Measurements from ENCODE around the gene ALK.

ALK gene

GRCh38 chr2:29305762-29306161 is 615.6 kb downstream of the ALK start:
- no peak for FAIRE-seq

DNA sequence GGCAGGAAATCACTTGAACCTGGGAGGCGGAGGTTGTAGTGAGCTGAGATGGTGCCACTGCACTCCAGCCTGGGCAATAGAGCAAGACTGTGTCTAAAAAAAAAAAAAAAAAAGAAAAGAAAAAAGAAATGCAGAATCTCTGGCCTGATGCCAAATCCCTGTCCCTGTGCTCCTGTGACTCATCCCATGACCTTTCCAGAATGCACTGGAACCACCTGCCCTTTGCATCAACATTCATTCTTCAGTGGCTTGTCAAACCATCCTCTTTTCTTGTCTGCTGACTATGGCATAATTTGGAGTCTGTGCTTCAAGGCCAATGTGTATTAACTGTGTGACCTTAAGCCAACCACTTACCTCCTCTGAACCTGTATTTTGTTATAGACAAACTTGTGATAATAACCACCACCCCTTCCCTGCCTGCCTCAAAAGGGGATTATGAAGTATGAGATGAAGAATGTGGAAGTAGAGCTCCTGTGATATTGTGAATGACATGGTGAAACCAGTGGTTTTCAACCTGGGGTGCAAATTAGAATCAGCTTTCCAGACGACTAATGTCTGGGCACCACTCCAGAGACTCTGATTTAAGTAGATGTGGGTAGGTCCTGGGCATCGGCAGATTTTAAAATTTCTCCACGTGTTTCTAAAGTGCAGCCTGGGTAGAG is 616.9 kb downstream of the ALK start:
- no peak for FAIRE-seq

DNA sequence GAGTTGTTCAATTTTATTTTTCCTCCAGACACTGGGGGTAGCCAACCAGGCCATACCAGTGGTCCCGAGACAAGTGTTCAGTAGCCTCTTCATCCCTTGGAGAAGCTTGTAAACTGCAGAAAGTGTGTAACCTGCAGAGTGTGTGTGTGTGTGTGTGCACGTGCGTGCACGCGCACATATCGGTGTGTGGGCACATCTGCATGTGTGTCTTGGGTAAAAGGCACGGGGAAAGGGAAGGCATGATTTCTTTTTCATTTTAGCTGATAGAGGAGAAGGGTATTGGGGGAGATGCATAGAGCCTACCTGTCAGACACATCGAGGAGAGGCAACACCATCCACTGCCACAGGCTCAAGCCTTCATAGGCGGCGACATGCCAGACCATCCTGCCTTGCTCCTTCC is 624.8 kb downstream of the ALK start:
- no peak for FAIRE-seq

DNA sequence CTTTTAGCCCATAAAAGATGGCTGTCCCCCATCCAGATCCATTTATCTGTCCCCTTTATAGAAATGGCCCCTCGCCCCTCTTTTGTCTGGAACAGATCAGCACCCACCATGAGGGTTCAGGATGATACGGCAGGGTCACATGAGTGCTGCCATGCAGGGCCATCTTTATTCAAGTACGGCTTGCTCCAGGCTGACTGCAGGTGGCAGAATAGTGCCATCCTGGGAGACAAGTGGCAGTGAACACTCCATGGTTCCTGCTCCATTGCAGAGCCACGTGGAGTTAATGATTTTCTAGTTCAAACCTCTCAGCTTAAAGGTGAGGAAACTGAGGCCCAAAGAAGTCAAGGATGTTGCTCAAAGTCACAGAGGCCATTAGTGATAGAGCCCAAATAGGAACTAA is 625.5 kb downstream of the ALK start:
- no peak for FAIRE-seq

- no peak for FAIRE-seq
Observed at GRCh38 chr2:29293830-29294438, 627.5 kb downstream of the ALK start.

DNA sequence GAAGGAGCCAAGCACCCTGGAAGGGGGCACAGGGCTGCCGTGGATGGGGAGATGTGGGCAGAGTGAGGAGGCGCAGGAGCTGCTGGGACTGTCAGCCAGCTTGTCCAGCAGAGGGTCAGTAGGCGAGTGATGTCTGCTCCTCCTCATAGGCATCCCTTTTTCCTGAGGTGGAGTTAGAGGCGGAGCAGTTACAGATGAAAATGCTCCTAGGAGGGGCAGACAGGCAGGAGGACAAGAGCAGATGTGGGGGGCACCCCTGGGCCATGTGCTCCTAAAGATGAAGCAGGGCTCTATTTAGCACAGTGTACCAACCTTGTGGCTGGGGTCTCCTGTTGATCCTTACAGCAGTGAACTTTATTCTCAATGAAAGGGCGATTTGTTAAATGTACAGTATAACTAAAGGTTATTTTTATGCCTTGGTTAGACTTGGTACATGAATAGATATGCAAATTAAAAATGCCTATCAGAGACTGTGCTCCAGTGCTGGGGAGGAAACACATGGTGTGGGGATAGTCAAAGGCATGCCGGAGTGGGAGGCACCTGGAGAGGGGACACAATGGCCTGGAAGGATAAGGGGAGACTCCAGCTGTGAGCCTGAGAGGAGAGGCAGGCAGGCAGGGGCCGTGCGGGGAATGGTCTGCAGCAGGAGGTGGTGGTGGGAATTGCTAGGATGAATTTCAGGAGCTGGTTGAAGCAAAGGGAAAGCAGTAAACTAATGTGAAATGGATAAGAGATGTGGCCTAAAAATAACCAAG is 630.9 kb downstream of the ALK start:
- no peak for FAIRE-seq

- FAIRE-seq, result no peak
Observed at GRCh38 chr2:29284671-29285070, 636.7 kb downstream of the ALK start.

- FAIRE-seq, result no peak
Observed at GRCh38 chr2:29281916-29282247, 639.5 kb downstream of the ALK start.

- FAIRE-seq, result no peak
Observed at GRCh38 chr2:29281086-29281915, 640.1 kb downstream of the ALK start.

DNA sequence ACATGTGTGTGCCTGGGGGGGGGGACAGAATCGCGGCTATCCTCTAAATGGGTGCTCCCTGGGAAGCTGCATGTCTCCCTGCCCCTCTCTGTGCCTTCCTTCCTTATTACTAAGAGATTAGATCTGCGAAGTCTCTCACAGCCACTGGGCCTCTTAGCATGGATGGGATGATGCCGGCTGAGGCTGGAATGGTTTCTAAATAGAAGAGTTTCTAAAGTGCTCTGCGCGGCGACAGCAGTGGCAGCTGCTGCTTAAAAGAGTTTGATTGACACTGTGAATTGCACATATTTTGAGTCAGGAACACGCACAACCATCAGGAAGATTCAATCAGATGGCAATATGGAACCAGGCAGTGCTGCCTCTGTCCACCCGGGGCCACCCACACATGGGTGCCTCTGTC is 642.4 kb downstream of the ALK start:
- FAIRE-seq, result no peak

GRCh38 chr2:29276151-29276550 is 645.2 kb downstream of the ALK start:
- FAIRE-seq, result no peak

- FAIRE-seq, result no peak
Observed at GRCh38 chr2:29275186-29275585, 646.2 kb downstream of the ALK start.

GRCh38 chr2:29273685-29274611 is 647.4 kb downstream of the ALK start:
- FAIRE-seq, result no peak

DNA sequence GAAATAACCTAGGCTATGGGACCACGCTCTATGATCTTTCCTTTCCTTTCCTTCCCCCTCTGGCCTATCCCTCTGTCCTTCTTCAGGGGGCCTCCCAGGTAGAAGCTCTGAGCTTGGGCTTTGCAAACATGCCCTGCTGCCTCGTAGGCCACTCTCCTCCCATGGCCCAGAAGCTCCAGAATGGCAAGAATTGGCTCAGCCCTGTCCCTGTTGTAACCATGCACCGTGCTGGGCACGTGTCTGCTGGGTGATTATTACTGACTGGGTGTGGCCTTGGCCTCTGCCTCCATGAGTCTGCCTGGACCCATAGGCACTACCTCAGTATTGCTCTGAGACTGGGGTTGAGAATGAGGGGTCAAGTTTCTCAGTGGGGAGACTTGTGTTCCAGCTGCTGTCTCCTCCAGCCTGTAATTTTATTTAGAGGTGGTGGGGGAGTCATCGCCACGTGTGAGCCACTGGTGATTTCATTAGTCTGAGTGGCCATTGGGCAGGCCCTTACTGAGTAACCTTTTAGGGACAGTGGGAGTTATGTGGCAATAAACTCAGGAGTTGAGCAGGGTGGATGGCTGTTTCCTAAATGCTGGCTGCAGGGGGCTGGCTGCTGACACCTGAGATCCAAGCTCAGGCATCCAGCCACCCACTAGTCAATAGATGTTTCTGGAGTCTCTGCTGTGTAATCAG is 648.2 kb downstream of the ALK start:
- FAIRE-seq, result no peak

DNA sequence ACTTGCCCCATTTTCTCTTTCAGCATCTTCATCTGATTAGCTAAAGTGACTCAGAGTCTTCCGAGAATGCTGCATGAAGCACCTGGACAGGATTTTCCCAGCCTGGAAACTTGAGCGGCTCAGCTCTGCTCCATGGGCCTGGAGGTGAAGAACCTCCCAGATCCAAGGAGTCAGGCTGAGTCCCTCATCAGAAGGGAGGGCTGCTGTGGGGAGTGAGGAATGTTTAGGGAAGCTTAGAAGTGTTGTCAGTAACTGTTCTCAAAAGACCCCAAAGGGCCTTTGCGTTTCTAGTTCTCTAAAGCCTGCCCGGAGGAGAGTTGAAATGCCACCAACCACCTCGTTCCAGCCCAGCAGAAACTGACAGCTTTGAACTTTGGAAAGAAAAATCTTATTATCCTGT is 649.1 kb downstream of the ALK start:
- FAIRE-seq, result no peak

- no peak for FAIRE-seq
Observed at GRCh38 chr2:29270701-29271121, 650.7 kb downstream of the ALK start.

DNA sequence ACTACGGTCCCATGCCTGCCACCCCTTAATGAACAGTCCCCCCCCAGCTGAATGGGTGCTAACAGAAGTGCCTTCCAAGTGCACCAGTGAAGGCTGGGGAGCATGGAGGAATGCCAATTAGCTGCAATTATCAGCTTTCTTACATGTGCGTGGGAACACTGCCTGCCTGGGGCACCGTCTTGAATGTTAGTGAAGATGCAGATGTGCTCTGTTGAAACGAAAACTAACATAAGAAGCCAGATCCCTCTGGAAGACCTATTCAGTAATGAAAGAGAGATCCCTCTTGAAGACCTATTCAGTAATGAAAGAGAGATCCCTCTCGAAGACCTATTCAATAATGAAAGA is 651.6 kb downstream of the ALK start:
- FAIRE-seq, result no peak

- no peak for FAIRE-seq
Observed at GRCh38 chr2:29269095-29269764, 652.2 kb downstream of the ALK start.

DNA sequence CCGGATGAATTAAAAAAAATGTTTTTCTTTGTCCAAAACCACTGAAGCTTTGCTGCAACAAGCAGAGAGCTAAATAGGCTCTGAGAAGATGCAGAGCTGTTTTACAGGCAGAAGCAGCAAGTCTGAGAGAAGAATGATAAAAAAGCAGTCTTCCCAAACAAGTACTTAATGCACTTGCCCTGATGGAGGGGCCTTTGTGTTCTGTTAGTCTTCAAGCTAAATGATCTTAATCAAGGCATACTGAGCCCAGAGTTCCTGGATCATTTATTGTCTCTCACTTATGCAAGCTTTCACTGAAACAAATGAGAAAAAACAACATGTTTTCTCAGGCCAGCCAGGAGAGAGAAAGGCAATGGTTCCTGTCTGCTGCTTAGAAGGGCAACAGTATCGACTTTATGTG is 653.7 kb downstream of the ALK start:
- FAIRE-seq, result no peak

DNA sequence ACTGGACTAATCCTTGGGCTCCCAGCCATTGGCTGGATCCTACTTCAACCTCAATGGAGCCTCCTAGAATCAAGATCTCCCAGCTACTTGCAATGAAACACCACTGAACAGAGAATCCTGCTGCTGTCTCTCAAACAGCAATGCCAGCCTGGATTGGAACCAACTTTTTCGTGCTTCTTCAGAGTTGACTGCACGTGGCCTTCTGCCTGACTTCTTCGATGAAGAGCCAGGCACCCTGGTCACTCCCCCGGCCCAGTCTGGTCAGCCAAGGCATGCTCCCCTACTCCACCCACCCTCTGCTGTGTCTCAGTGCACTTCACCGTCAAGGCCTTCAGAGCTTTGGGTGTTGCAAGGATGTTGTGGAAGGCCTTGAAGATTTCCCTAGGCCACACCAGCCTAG is 657.5 kb downstream of the ALK start:
- FAIRE-seq, result no peak

DNA sequence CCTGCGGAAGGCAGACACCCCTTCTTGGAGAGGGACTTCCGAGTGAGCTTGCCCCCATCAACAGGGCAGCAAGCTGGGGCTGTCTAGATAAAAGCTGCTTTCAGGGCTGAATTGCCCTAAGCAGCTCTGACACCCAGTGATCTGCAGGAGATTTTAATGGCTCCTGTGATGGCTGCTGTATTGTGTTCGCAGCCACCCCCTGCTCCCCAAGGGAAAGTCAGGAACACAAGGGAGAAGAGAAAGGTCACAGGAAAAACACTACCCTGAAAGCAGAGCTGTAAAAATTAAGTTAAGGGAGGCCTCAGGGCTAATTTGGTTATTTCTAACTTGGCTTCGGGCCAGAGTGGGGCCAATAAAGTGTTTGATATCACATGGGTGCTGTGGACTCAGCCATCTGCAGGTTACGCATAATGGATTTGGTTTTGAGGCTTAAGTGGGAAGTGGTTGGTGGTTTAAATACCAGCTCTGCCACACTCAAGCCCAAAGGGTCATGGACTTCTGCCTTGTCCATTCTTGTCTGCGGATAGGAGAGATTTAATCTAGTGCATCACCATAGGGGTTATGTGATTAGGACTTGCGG is 658.6 kb downstream of the ALK start:
- no peak for FAIRE-seq

Measured in TTC549 (cell line).